Mucosa of descending colon (tissue), 3 donors: ENCODE data around the gene PRG3. TPM values are rescaled to one million over a fixed set of nuclear protein-coding genes. Genes with fewer than 3 reads are reported as not detected.

Experiments
- ATAC-seq: fragments of 200-7000 bp; cut with Tn5 transposase; one replicate; pipeline ENCODE4 v1.9.1; 2020; ENCODE audit warnings: mild to moderate bottlenecking, moderate library complexity
- DNase-seq, 3 donors: peaks; one replicate each; pipeline ENCODE4 v3.0.0-alpha.2; 2020
- H3K36me3 ChIP-seq: fragments of 200-600 bp; one replicate; pipeline ENCODE4 v1.8.0; 2021; ENCODE audit warnings: low read depth, mild to moderate bottlenecking
- H3K4me1 ChIP-seq: fragments of 200-600 bp; one replicate; pipeline ENCODE4 v1.8.0; 2021; ENCODE audit warnings: low read depth, mild to moderate bottlenecking
- H3K4me3 ChIP-seq: fragments of 200-600 bp; one replicate; pipeline ENCODE4 v1.8.0; 2021; ENCODE audit warnings: mild to moderate bottlenecking
- H3K9me3 ChIP-seq: fragments of 200-600 bp; one replicate; pipeline ENCODE4 v1.8.0; 2021; ENCODE audit warnings: mild to moderate bottlenecking
- intact Hi-C, 2 donors: fragments of 100-400 bp; cut with DNase I in 1 of 2; cut with micrococcal nuclease in 1 of 2; formaldehyde crosslinking; loops; one replicate each; pipeline versions ENCODE4 v1.11.0 to v1.11.1; 2022; cut with DNase I, micrococcal nuclease
- total RNA-seq, 3 donors: library from RNA; stranded (reverse); fragmentation: NEBNext Ultra II Directional in 2 of 3; extraction: Animal tissue kit (Norgen Biotek cat#: 25700) in 2 of 3; gene quantifications; one replicate each; pipeline versions ENCODE4 v1.2.1 to v1.2.4, GENCODE V29; 2021 to 2023
- TF ChIP-seq, protein P1 (sequence below): fragments of 200-600 bp; IDR thresholded peaks from one replicate; pipeline ENCODE4 v1.8.0; 2022; ENCODE audit warnings: antibody characterized with exemption, mild to moderate bottlenecking
- donor health status: DM: no; HTN: no; CAD: no; lungs with moderate emphysema.
- donor health status: DM: no; HTN: no; CAD: no.
- donor health status: DM: no; HTN: yes; CAD: no.

The PRG3 gene
- total RNA-seq, 3 donors from 2014 or later, result not detected

- H3K4me3 ChIP-seq, result no peak overlapping the region
- H3K4me1 ChIP-seq, result peaks cover 14% of the 10 kb centered on the region
- TF ChIP-seq, protein P1, sequence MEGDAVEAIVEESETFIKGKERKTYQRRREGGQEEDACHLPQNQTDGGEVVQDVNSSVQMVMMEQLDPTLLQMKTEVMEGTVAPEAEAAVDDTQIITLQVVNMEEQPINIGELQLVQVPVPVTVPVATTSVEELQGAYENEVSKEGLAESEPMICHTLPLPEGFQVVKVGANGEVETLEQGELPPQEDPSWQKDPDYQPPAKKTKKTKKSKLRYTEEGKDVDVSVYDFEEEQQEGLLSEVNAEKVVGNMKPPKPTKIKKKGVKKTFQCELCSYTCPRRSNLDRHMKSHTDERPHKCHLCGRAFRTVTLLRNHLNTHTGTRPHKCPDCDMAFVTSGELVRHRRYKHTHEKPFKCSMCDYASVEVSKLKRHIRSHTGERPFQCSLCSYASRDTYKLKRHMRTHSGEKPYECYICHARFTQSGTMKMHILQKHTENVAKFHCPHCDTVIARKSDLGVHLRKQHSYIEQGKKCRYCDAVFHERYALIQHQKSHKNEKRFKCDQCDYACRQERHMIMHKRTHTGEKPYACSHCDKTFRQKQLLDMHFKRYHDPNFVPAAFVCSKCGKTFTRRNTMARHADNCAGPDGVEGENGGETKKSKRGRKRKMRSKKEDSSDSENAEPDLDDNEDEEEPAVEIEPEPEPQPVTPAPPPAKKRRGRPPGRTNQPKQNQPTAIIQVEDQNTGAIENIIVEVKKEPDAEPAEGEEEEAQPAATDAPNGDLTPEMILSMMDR, result no peak
- no peaks in the 10 kb centered on the region for H3K9me3 ChIP-seq
- DNase-seq (no peak), ATAC-seq (no peak)
- intact Hi-C loops, result no loop called here
- no peaks in the 10 kb centered on the region for H3K36me3 ChIP-seq
Observed at GRCh38 chr11:57421805-57422204, 40.9 kb upstream of the PRG3 start.

DNA sequence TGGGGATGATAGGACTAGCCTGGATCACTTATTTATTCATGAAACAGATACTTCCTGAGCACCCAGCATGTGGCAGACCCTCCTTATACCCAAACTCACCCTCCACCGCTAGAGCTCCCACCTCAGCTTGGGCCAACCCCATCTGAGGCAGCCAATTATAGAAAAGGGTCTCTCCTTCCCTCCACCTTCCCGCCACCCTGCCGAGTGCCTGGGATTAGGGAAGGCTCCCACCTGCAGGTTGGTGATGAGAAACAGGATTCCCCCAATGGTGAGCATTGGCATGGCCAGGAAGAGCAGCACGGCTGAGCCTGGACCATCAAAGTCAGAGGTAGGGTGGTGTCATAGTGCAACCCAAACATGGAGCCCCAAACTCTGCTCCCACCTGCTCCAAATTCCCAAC lies 40.1 kb upstream of the PRG3 start:
- Histone ChIP-seq H3K4me1 (peaks cover 9% of the 10 kb centered on the region), H3K9me3 (no peaks in the 10 kb centered on the region), H3K36me3 (no peaks in the 10 kb centered on the region), H3K4me3 (no peak overlapping the region)
- ATAC-seq, result no peak
- intact Hi-C loops, result no loop called here
- TF ChIP-seq, protein P1, result no peak
- no peak for DNase-seq

- no peaks in the 10 kb centered on the region for H3K9me3 ChIP-seq
- no peak overlapping the region for H3K4me3 ChIP-seq
- no peaks in the 10 kb centered on the region for H3K4me1 ChIP-seq
- ATAC-seq (no peak), DNase-seq (no peak)
- TF ChIP-seq, protein P1, result no peak
- intact Hi-C loops, result no loop called here
- H3K36me3 ChIP-seq, result no peaks in the 10 kb centered on the region
Observed at GRCh38 chr11:57419146-57419545, 38.2 kb upstream of the PRG3 start.

GRCh38 chr11:57418131-57418530 lies 37.2 kb upstream of the PRG3 start:
- no peak for DNase-seq
- TF ChIP-seq, protein P1, result no peak
- Histone ChIP-seq H3K4me3 (no peak overlapping the region), H3K4me1 (no peaks in the 10 kb centered on the region), H3K36me3 (no peaks in the 10 kb centered on the region), H3K9me3 (no peaks in the 10 kb centered on the region)
- intact Hi-C loops, result no loop called here
- no peak for ATAC-seq

DNA sequence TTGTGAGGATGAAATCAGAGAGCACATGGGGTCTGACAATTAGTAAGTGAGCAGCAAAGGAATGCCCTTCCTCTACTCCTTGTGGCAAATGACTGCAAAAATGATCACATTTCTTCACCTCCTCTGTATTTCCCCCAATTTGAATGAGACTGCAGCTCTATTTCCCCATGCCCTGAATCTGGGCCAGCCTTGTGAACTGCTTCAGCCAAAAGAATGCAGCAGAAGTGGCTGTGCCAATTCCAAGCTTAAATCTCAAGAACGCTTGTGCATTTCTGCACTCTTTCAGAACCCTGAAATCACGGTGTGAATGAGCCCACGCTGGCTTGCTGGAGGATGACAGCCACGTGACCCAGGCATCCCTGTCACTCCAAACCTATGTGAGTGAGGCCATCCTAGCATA lies 36.1 kb upstream of the PRG3 start:
- H3K4me1 ChIP-seq, result no peaks in the 10 kb centered on the region
- intact Hi-C loops, result no loop called here
- no peaks in the 10 kb centered on the region for H3K9me3 ChIP-seq
- H3K36me3 ChIP-seq, result no peaks in the 10 kb centered on the region
- ATAC-seq, result no peak
- H3K4me3 ChIP-seq, result no peak overlapping the region
- TF ChIP-seq, protein P1, result no peak
- no peak for DNase-seq

DNA sequence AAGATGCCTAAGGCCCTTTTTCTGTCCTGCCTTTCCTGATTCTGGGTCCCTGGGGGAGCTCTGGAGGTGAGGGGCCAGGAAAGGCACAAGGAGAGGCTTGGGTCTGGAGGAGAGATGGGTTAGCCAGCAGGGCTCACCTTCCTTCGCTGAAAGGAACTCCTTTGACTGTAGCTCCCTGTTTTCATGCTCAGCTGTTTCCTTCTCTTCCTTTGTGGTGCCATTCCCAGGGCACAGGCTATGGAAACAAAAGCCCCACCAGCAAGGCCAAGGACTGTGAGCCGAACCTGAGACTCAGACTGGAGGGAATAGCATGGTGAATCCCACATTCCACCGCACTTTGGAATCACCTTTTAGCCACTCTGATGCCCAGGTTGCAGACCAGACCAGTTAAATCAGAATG lies 35.5 kb upstream of the PRG3 start:
- no peak for ATAC-seq
- no peaks in the 10 kb centered on the region for H3K9me3 ChIP-seq
- H3K4me1 ChIP-seq, result no peaks in the 10 kb centered on the region
- no peak for DNase-seq
- no peaks in the 10 kb centered on the region for H3K36me3 ChIP-seq
- intact Hi-C loops, result no loop called here
- TF ChIP-seq, protein P1, result no peak
- H3K4me3 ChIP-seq, result no peak overlapping the region
